Placental pericyte (primary cell): ENCODE data around the gene ZNF675. TPM values are rescaled to one million over a fixed set of nuclear protein-coding genes. Genes with fewer than 3 reads are reported as not detected.

Experiments used
- total RNA-seq: library from RNA; depleted of rRNA; stranded (reverse); fragments of >200 nt; gene quantifications from 2 replicates; pipeline ENCODE4 v1.2.3, GENCODE V29; 2012

ZNF675 gene
- total RNA-seq = 2.8 and 6.7 TPM in 2 replicates

GRCh38 chr19:23686621-23687423 lies at the start of gene ZNF675:
Gene ZNF675 (minus strand): TSS chr19:23687212. CDS start chr19:23687033, 179 bp downstream.

Other genes with a start within 250 kb of the ZNF675 start
- gene ZNF681, start 71.7 kb upstream of the ZNF675 start, total RNA-seq = 0.22 and 0.86 TPM in 2 replicates
- gene ZNF726, start 227.7 kb upstream of the ZNF675 start, total RNA-seq = 0.66 and 8.9 TPM in 2 replicates